Measurements from ENCODE around the gene OR52R1.
"Not testable (repeated sequence)": the region's sequence is repeated elsewhere in the genome, so short reads cannot be mapped to it uniquely, and the experiment has no call there.

Gene OR52R1

DNA sequence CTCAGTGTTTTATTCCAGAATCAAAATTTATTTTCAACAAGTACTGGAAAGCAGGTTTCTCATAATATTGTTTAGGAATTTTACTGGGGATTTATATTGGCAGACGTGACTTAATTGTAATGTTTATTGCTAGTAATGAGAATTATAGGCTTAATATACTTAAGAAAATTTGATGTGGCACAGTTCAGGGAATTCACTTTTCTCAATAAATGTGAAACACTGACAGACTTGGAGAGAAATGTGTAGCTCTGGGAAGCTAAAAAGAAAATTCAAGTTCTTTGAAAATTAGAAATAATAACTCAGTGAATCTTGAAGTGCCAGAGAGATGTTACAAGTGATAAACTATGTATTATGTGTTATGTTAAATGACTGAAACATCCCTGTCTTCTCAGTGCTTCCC, 16.8 kb upstream of the OR52R1 start, which contains the start of gene OR51F2:
Gene OR51F2 (plus strand): TSS at position 301 of the 400 bp plus-strand sequence. CDS start 101 bp downstream, outside the sequence.
- H3K4me2 ChIP-seq (ENCODE audit: insufficient read depth, low read length, poor library complexity, severe bottlenecking): no peak within 1 kb of the TSS
- no peak within 1 kb of the TSS for H3K9ac ChIP-seq (ENCODE audit: low read depth, low read length, poor library complexity)
- no peak for DNase-seq (ENCODE audit: low spot score)
- H2BK12ac ChIP-seq (ENCODE audit: low read length): no peak within 1 kb of the TSS
- no peak within 1 kb of the TSS for H3K27ac ChIP-seq (replicated peaks; ENCODE audit: low read length)
- H3K4me1 ChIP-seq (ENCODE audit: control insufficient read depth in 2 of 2, insufficient read depth in 1 of 2, low read depth in 1 of 2, low read length in 2 of 2): no peaks in the 10 kb centered on the region
- no CpG with 5 or more reads among the region's 1 CpG for WGBS, 2 donors (ENCODE audit: extremely low coverage in 2 of 2, insufficient read length in 2 of 2, insufficient replicate concordance in 1 of 2)
- no peak within 1 kb of the TSS for H2BK5ac ChIP-seq (ENCODE audit: low read length)
- no peak within 1 kb of the TSS for H3K14ac ChIP-seq (ENCODE audit: low read length)
- no peaks in the 10 kb centered on the region for H3K36me3 ChIP-seq (replicated peaks in 1 of 2; ENCODE audit: control insufficient read depth in 2 of 2, insufficient read depth in 2 of 2, low read length in 2 of 2)
- no peak within 1 kb of the TSS for H4K8ac ChIP-seq (ENCODE audit: low read depth, low read length)
- H2BK120ac ChIP-seq (ENCODE audit: low read depth, low read length): no peak within 1 kb of the TSS
- peak within 1 kb of the TSS in 1 of 2 donors; percentile 17 for H3K4me3 ChIP-seq (ENCODE audit: low read length in 2 of 2)
- no peak within 1 kb of the TSS for H2AK5ac ChIP-seq (ENCODE audit: low read depth, low read length)
- no peaks in the 10 kb centered on the region for H3K79me1 ChIP-seq (ENCODE audit: low read depth, low read length)
- no peak within 1 kb of the TSS for H4K91ac ChIP-seq (ENCODE audit: low read depth, low read length, poor library complexity)
- no peak within 1 kb of the TSS for H3K18ac ChIP-seq (ENCODE audit: low read length)
- H3K23ac ChIP-seq (ENCODE audit: low read depth, low read length, poor library complexity): no peak within 1 kb of the TSS
- H2AFZ ChIP-seq (ENCODE audit: low read length): no peak within 1 kb of the TSS
- H3K9me3 ChIP-seq (replicated peaks in 1 of 2; ENCODE audit: control insufficient read depth in 2 of 2, insufficient read depth in 1 of 2, low read depth in 1 of 2, low read length in 2 of 2): no peaks in the 10 kb centered on the region
- H3K4ac ChIP-seq (ENCODE audit: low read length): no peak within 1 kb of the TSS
- H3K27me3 ChIP-seq (ENCODE audit: control insufficient read depth in 3 of 3, insufficient read depth in 3 of 3, low read depth in 1 of 3, low read length in 3 of 3): no peaks in the 10 kb centered on the region
- H2BK15ac ChIP-seq (ENCODE audit: low read length): no peak within 1 kb of the TSS

DNA sequence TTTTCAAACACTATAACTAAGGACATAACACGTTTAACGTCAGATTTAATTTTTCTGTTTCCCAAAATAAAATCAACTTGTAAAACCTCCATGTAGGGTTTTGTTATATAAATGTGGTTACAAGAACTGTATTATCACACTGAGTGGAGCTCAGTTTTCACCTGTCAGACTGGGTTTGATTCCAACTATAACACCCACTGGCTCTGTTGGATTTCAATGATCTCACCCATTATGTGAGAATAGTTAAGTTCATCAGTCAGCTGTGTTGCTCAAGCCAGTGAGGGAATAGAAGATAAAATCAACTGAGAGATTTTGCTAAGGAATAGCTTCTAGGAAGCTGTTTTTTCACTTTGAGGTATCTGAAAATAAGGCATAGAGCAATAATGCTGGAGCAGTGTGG, 5.1 kb upstream of the OR52R1 start:
- no peak overlapping the region for H3K14ac ChIP-seq (ENCODE audit: low read length)
- H3K27me3 ChIP-seq (ENCODE audit: control insufficient read depth in 3 of 3, insufficient read depth in 3 of 3, low read depth in 1 of 3, low read length in 3 of 3): no peaks in the 10 kb centered on the region
- no peak overlapping the region for H2BK120ac ChIP-seq (ENCODE audit: low read depth, low read length)
- H3K23ac ChIP-seq (ENCODE audit: low read depth, low read length, poor library complexity): no peak overlapping the region
- no peak overlapping the region for H3K9ac ChIP-seq (ENCODE audit: low read depth, low read length, poor library complexity)
- no peaks in the 10 kb centered on the region for H3K36me3 ChIP-seq (replicated peaks in 1 of 2; ENCODE audit: control insufficient read depth in 2 of 2, insufficient read depth in 2 of 2, low read length in 2 of 2)
- H2BK15ac ChIP-seq (ENCODE audit: low read length): no peak overlapping the region
- no peak overlapping the region for H4K91ac ChIP-seq (ENCODE audit: low read depth, low read length, poor library complexity)
- no peaks in the 10 kb centered on the region for H3K79me1 ChIP-seq (ENCODE audit: low read depth, low read length)
- no peak overlapping the region for H3K4ac ChIP-seq (ENCODE audit: low read length)
- H3K9me3 ChIP-seq (replicated peaks in 1 of 2; ENCODE audit: control insufficient read depth in 2 of 2, insufficient read depth in 1 of 2, low read depth in 1 of 2, low read length in 2 of 2): no peaks in the 10 kb centered on the region
- H2BK12ac ChIP-seq (ENCODE audit: low read length): no peak overlapping the region
- DNase-seq (ENCODE audit: low spot score): no peak
- no peak overlapping the region for H3K4me2 ChIP-seq (ENCODE audit: insufficient read depth, low read length, poor library complexity, severe bottlenecking)
- WGBS, 2 donors (ENCODE audit: extremely low coverage in 2 of 2, insufficient read length in 2 of 2, insufficient replicate concordance in 1 of 2): no CpG with 5 or more reads among the region's 2 CpGs
- no peak overlapping the region for H4K8ac ChIP-seq (ENCODE audit: low read depth, low read length)
- no peak overlapping the region for H2BK5ac ChIP-seq (ENCODE audit: low read length)
- no peak overlapping the region for H3K27ac ChIP-seq (replicated peaks; ENCODE audit: low read length)
- no peaks in the 10 kb centered on the region for H3K4me1 ChIP-seq (ENCODE audit: control insufficient read depth in 2 of 2, insufficient read depth in 1 of 2, low read depth in 1 of 2, low read length in 2 of 2)
- no peak overlapping the region for H3K18ac ChIP-seq (ENCODE audit: low read length)
- no peak overlapping the region for H3K4me3 ChIP-seq (ENCODE audit: low read length in 2 of 2)
- H2AFZ ChIP-seq (ENCODE audit: low read length): no peak overlapping the region
- no peak overlapping the region for H2AK5ac ChIP-seq (ENCODE audit: low read depth, low read length)

DNA sequence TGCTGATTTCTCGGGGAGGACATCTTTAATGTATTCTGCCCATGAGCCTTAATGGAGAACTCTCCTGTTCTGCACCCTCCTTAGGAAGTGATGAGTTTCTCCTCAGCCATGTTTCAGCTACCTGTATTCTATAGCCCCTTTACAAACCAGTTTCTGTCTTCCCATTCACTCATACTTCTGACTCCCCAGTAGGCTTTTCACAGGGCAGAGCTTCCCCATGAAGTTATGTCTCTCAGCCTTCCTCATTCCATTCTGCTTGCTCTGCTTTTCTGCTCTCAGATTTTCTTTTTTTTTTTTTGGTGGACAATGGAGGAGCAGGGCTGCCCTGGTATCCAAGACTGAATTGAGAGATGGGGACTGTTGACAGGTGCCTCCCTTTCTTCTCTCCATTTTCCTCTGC, 4.3 kb upstream of the OR52R1 start:
- H2BK12ac ChIP-seq (ENCODE audit: low read length): no peak overlapping the region
- no peak overlapping the region for H4K8ac ChIP-seq (ENCODE audit: low read depth, low read length)
- no peak overlapping the region for H2BK5ac ChIP-seq (ENCODE audit: low read length)
- no peak overlapping the region for H2AK5ac ChIP-seq (ENCODE audit: low read depth, low read length)
- no CpG with 5 or more reads among the region's 1 CpG for WGBS, 2 donors (ENCODE audit: extremely low coverage in 2 of 2, insufficient read length in 2 of 2, insufficient replicate concordance in 1 of 2)
- H3K4ac ChIP-seq (ENCODE audit: low read length): no peak overlapping the region
- H3K14ac ChIP-seq (ENCODE audit: low read length): no peak overlapping the region
- H3K4me3 ChIP-seq (ENCODE audit: low read length in 2 of 2): no peak overlapping the region
- no peak overlapping the region for H2AFZ ChIP-seq (ENCODE audit: low read length)
- no peak overlapping the region for H2BK120ac ChIP-seq (ENCODE audit: low read depth, low read length)
- H3K27me3 ChIP-seq (ENCODE audit: control insufficient read depth in 3 of 3, insufficient read depth in 3 of 3, low read depth in 1 of 3, low read length in 3 of 3): no peaks in the 10 kb centered on the region
- H3K9me3 ChIP-seq (replicated peaks in 1 of 2; ENCODE audit: control insufficient read depth in 2 of 2, insufficient read depth in 1 of 2, low read depth in 1 of 2, low read length in 2 of 2): no peaks in the 10 kb centered on the region
- DNase-seq (ENCODE audit: low spot score): no peak
- no peaks in the 10 kb centered on the region for H3K4me1 ChIP-seq (ENCODE audit: control insufficient read depth in 2 of 2, insufficient read depth in 1 of 2, low read depth in 1 of 2, low read length in 2 of 2)
- H3K4me2 ChIP-seq (ENCODE audit: insufficient read depth, low read length, poor library complexity, severe bottlenecking): no peak overlapping the region
- H3K9ac ChIP-seq (ENCODE audit: low read depth, low read length, poor library complexity): no peak overlapping the region
- H3K18ac ChIP-seq (ENCODE audit: low read length): no peak overlapping the region
- no peaks in the 10 kb centered on the region for H3K79me1 ChIP-seq (ENCODE audit: low read depth, low read length)
- H3K23ac ChIP-seq (ENCODE audit: low read depth, low read length, poor library complexity): no peak overlapping the region
- H2BK15ac ChIP-seq (ENCODE audit: low read length): no peak overlapping the region
- no peaks in the 10 kb centered on the region for H3K36me3 ChIP-seq (replicated peaks in 1 of 2; ENCODE audit: control insufficient read depth in 2 of 2, insufficient read depth in 2 of 2, low read length in 2 of 2)
- no peak overlapping the region for H3K27ac ChIP-seq (replicated peaks; ENCODE audit: low read length)
- H4K91ac ChIP-seq (ENCODE audit: low read depth, low read length, poor library complexity): no peak overlapping the region

DNA sequence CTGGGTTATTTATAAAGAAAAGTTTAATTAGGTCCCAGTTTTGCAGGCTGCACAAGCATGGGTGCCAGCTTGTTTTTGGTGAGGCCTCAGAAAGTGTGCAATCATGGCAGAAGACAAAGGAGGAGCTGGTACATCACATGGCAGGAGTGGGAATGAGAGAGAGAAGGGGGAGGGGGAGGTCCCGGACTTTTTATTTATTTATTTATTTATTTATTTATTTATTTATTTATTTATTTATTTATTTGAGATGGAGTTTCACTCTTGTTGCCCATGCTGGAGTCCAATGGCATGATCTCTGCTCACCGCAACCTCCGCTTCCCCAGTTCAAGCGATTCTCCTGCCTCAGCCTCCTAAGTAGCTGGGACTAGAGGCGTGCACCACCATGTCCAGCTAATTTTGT, 2.9 kb downstream of the OR52R1 start:
- H3K4me2 ChIP-seq (ENCODE audit: insufficient read depth, low read length, poor library complexity, severe bottlenecking); H2BK5ac ChIP-seq (ENCODE audit: low read length); H4K8ac ChIP-seq (ENCODE audit: low read depth, low read length); H2BK15ac ChIP-seq (ENCODE audit: low read length); H3K9me3 ChIP-seq (replicated peaks in 1 of 2; ENCODE audit: control insufficient read depth in 2 of 2, insufficient read depth in 1 of 2, low read depth in 1 of 2, low read length in 2 of 2); H2BK120ac ChIP-seq (ENCODE audit: low read depth, low read length); H3K23ac ChIP-seq (ENCODE audit: low read depth, low read length, poor library complexity); H3K27me3 ChIP-seq (ENCODE audit: control insufficient read depth in 3 of 3, insufficient read depth in 3 of 3, low read depth in 1 of 3, low read length in 3 of 3); H2AFZ ChIP-seq (ENCODE audit: low read length); DNase-seq (ENCODE audit: low spot score); H3K9ac ChIP-seq (ENCODE audit: low read depth, low read length, poor library complexity); H4K91ac ChIP-seq (ENCODE audit: low read depth, low read length, poor library complexity); H3K36me3 ChIP-seq (replicated peaks in 1 of 2; ENCODE audit: control insufficient read depth in 2 of 2, insufficient read depth in 2 of 2, low read length in 2 of 2); H3K18ac ChIP-seq (ENCODE audit: low read length); H3K4me3 ChIP-seq (ENCODE audit: low read length in 2 of 2); H3K4me1 ChIP-seq (ENCODE audit: control insufficient read depth in 2 of 2, insufficient read depth in 1 of 2, low read depth in 1 of 2, low read length in 2 of 2); H3K4ac ChIP-seq (ENCODE audit: low read length); H2AK5ac ChIP-seq (ENCODE audit: low read depth, low read length); H2BK12ac ChIP-seq (ENCODE audit: low read length); H3K27ac ChIP-seq (replicated peaks; ENCODE audit: low read length); H3K79me1 ChIP-seq (ENCODE audit: low read depth, low read length); H3K14ac ChIP-seq (ENCODE audit: low read length): not testable (repeated sequence)
- no CpG with 5 or more reads among the region's 5 CpGs for WGBS, 2 donors (ENCODE audit: extremely low coverage in 2 of 2, insufficient read length in 2 of 2, insufficient replicate concordance in 1 of 2)
